ENCODE measurements around the gene CBR4.
"Not testable (repeated sequence)": the region's sequence is repeated elsewhere in the genome, so short reads cannot be mapped to it uniquely, and the experiment has no call there.

The CBR4 gene

DNA sequence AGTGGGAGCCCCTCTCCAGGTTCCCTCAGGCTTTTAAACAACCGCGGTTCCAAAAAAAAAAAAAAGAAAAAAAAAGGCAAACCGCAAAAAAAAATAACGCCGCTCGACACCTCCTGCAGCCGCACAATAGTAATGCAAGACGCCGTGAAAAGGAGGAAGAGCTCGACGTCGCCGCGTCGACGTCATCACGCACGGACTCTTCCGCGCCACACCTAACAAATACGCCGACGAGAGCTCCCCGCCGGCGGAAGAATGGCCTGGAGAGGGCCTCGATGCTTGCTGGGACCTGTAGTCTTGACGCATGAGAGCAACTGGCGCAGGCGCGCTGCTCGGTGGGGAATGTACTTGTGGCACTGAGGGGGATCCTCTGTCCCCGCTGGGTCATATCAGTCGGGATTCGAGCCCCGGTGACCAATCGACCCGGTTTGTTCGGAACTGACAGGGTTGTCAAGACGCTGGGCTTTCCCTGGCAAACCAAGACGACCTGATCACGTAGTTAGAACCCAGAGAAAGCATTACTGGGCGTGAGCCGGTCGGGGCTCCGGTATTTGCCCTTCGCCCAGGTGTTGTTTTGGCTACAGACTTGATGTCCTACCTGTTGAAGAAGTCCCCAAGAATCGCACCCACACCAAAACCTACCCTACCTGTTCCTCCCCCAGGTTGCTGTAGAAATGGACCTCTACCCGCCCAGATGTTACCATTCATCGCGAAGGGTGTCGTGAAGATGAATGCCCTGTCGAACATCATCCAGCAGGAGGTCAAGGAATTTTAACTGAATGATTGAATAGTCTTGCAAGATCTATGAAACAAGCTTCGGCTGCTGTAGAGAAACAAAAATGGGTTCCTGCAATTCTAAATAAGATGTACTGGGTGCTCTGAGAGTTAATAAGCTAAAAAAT lies at the start of gene CBR4:
Gene CBR4 (minus strand): TSS at position 131 of the 899 bp plus-strand sequence. CDS start 166 bp downstream, outside the sequence.
- DNase-seq (ENCODE audit: low read depth), result peak; percentile 99

DNA sequence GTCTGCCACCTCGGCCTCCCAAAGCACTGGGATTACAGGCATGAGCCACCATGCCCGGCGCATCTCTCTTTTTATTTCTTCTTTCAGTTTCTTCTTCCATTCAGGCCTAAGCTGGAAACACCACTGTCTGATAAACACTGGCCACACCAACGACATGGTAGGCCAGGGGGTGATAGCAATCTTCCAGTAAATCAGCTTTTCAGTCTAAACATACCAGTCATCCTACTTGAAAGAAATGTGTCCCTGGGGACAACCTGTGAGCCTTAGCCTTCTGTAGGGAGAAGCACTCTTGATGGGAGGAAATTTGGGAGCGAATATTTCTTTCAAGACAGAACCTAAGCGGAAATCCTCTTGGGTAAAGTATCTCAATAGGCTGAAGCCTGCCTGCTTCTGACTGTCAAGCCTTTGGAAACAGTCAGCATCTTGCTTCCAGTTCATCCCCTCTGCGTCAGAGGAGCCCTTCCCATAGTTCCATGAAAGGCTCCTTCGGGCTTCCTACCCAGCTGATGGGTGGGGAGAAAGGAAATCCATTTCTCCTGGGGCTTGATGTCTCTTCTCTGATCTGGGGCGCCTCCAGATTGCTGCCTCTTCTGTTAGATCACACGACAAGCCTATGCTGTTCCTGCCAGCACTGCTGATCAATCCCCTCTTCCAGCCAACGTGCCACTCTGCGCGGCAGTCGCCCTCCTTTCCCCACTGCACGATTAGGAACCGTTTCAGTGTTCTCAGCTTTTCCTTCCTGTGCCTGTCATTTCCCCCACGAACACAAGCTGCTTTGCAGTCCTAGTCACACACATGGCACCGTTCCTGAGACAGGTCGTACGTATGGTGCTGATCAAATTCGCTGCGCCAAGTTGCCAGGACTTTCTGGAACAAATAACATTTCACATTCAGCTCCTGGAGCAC lies 49.5 kb upstream of the CBR4 start:
- peak; percentile 57 for DNase-seq (ENCODE audit: low read depth)

- no peak for DNase-seq (ENCODE audit: low read depth)
Observed at GRCh38 chr4:169058312-169058711, 48.3 kb upstream of the CBR4 start.

DNA sequence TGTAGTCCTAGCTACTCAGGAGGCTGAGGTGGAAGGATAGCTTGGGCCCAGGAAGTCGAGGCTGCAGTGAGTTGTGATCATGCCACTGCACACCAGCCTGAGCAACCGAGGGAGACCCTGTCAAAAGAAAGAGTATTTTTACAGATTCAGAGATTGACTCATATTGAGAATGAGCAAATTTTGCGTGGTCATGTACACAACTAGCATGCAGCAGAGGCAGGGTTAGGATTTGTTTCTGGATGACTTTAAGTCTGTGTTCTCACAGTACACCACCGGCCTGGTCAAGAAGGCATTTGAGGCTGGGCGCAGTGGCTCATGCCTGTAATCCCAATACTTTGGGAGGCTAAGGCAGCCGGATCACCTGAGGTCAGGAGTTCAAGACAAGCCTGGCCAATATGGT lies 44.8 kb upstream of the CBR4 start:
- DNase-seq (ENCODE audit: low read depth), result no peak

GRCh38 chr4:169052594-169052945 lies 42.5 kb upstream of the CBR4 start:
- DNase-seq (ENCODE audit: low read depth), result no peak

DNA sequence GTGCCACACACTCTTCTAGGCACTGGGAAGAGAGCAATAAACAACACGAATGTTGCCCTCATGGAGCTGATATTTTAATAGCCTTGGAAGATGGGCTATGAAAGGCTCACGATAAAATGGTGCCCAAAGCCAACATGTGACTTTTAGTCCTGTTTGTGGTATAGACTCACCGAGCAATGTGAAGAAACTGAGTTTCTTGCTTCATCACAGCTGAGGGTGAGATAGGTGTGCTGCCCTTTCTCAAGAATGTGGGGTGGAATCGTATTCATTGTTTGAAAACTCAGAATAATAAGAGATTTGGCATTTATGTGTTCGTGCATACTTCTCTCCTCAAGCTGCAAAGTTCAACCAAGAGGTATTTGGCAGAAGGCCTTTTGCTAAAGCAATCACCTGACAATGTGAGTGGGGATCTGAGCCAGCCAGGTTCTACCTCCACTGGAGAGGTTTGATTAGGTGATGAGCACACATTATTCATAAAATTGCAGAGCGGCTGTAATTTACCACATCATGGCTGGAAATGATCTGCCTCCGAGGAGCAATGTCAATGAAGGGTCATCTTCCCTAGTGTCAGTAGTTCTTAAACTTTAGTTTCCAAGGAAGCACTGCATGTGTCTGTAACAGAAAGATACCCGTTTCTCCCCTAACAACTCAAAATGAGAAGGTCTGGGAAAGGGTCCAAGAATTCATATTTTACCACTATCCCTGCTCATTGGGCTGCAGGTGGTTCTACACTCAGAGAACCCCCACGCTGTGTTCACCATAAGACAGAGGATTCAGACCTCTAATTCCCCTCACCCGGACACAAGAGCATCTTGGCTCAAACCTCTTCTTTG lies 41.9 kb upstream of the CBR4 start:
- no peak for DNase-seq (ENCODE audit: low read depth)

DNA sequence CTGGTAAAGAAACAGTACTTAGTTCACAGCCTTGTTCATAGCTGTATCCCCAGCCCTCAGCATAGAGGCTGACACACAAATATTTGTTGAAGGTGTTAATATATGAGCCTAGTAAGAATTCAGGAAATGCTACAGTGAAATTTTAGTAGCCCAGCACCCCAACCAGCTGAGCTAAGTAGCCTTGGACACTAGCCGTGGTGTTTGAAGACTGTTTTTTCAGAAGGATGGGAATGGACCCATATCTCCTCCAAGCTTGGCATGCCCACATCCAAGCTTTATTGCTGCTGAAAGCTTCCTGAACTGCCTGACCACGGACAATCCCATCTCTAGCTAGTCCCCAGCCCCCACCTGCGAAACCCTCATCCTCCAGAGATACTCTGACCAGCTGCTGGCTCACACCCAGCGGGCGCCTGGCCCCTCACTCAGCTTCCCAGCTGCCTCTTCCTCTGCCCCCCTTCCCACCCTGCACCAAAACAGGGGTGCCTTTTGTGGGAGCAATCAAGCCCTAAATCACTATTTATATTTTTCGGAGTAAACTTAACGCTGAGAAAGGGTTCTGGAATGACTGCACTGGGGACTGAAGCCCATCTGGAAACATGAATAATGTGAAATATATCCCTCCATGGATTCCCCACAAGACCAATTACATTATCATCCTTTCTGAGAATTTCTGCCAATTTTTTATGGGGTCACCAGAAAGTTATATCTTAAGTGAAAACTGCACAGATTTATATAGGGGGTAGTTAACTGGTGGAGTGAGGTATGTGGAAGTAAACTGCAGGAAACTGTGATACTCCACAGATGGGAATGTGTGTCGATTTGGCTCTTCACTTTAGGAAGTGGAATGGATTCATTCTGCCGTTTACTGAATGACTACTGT lies 41.1 kb upstream of the CBR4 start:
- no peak for DNase-seq (ENCODE audit: low read depth)

DNA sequence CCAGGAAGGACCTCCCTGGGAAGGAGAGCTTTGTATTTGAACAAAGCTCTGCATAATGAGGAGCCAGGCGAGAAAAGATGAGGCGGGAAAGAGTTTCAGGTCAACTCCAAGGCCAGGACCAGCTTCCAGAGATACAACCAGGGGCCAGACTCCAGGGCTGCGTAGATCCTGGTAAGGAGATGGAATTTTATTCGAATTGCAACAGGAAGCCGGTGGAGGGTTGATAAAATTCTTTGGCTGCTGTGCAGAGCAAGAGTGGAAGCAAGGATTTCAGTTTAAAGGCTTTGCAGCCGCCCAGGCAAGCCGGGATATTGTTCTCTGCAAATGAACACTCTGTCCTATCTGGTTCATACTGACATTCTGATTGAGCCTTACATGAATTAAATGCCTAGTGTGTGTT lies 40.2 kb upstream of the CBR4 start:
- DNase-seq (ENCODE audit: low read depth), result no peak

GRCh38 chr4:169048868-169049414 lies 38.9 kb upstream of the CBR4 start:
- no peak for DNase-seq (ENCODE audit: low read depth)

- no peak for DNase-seq (ENCODE audit: low read depth)
Observed at GRCh38 chr4:169047956-169048355, 37.9 kb upstream of the CBR4 start.

GRCh38 chr4:169045862-169046584 lies 36.0 kb upstream of the CBR4 start:
- no peak for DNase-seq (ENCODE audit: low read depth)

GRCh38 chr4:169044714-169045447 lies 34.8 kb upstream of the CBR4 start:
- no peak for DNase-seq (ENCODE audit: low read depth)

DNA sequence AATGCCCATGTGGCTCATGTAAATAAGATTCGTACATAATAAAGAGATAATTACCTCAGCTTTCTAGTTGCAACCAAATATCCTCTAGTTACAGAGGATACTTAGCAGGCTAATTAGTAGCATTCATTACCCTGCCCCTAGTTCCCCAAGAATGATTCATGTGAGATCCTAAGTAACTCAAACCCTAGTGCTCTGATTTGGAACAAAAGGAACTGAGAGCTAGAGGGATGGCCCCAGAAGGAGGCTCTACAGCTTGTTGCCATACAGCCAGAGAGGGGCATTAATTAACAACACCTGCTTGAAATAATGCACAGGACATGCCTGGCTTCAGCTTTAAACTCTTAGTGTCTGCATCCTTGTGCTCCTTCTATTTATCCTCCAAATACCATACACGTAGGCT lies 32.6 kb upstream of the CBR4 start:
- no peak for DNase-seq (ENCODE audit: low read depth)

DNA sequence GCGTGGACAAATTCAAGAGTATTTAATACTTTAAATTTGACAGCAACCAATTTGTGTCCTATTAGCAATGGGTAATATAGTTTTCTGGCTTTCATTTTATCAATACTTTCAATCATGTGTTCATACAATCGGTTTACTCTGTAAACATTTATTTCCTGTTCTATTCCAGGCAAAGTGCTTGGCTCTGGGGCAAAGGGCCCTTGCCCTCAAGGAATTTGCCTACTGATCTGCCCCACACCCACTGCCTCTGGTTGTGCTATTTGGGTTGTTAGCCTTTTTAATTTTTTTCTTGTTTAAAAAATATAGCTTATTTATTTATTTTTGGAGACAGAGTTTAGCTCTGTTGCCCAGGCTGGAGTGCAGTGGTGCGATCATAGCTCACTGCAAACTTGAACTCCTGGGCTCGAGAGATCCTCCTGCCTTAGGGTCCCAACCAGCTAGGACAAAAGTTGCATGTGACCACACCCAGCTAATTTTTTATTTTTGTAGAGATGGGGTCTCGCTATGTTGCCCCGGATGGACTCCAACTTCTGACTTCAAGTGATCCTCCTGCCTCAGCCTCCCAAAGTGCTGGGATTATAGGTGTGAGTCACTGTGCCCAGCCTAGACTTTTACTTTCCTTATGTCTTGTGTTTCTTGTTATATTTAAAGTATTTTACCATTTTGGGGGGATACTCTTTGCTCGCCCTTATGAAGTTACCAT lies 30.7 kb upstream of the CBR4 start:
- no peak for DNase-seq (ENCODE audit: low read depth)

- no peak for DNase-seq (ENCODE audit: low read depth)
Observed at GRCh38 chr4:169039251-169039954, 29.3 kb upstream of the CBR4 start.

GRCh38 chr4:169037506-169037905 lies 27.5 kb upstream of the CBR4 start:
- no peak for DNase-seq (ENCODE audit: low read depth)

- DNase-seq (ENCODE audit: low read depth), result not testable (repeated sequence)
Observed at GRCh38 chr4:169035871-169036620, 26.0 kb upstream of the CBR4 start.
